RWPE2 (cell line): ENCODE measurements around the gene ATP10B.

Experiments
- ATAC-seq: fragments of 200-7000 bp; cut with Tn5 transposase; 3 replicates; pipeline ENCODE4 v1.9.1; 2021; ENCODE audit warnings: low read depth
- DNase-seq: peaks from one replicate; pipeline ENCODE4 v3.0.0-alpha.2; 2020; ENCODE audit warnings: low spot score
- H3K27ac ChIP-seq: fragments of 450-650 bp; 2 replicates; pipeline ENCODE4 v1.5.1; 2017; ENCODE audit warnings: mild to moderate bottlenecking; ENCODE audit not compliant: poor library complexity, severe bottlenecking
- H3K27me3 ChIP-seq: fragments of 250-450 bp; sonication (Bioruptor Pico); 2 replicates; pipeline ENCODE4 v1.5.1; 2021; ENCODE audit warnings: mild to moderate bottlenecking, moderate library complexity; ENCODE audit not compliant: insufficient read depth, poor library complexity, severe bottlenecking
- H3K36me3 ChIP-seq: fragments of 250-450 bp; sonication (Bioruptor Pico); 2 replicates; pipeline ENCODE4 v1.5.1; 2020; ENCODE audit warnings: low read depth, mild to moderate bottlenecking, moderate library complexity
- H3K4me1 ChIP-seq: fragments of 250-450 bp; sonication (Bioruptor Pico); 2 replicates; pipeline ENCODE4 v1.5.1; 2021; ENCODE audit warnings: mild to moderate bottlenecking, moderate library complexity; ENCODE audit not compliant: insufficient read depth, poor library complexity, severe bottlenecking
- H3K4me3 ChIP-seq: fragments of 250-450 bp; sonication (Bioruptor Pico); 2 replicates; pipeline ENCODE4 v1.5.1; 2021; ENCODE audit warnings: mild to moderate bottlenecking, moderate library complexity; ENCODE audit not compliant: severe bottlenecking
- H3K9me3 ChIP-seq: fragments of 250-450 bp; sonication (Bioruptor Pico); 2 replicates; pipeline ENCODE4 v1.5.1; 2021; ENCODE audit warnings: mild to moderate bottlenecking, moderate library complexity; ENCODE audit not compliant: severe bottlenecking
- TF ChIP-seq, protein P1 (sequence below): fragments of 450-650 bp; IDR thresholded peaks from one replicate; pipeline ENCODE4 v1.5.1; 2017; ENCODE audit warnings: mild to moderate bottlenecking, moderate library complexity; ENCODE audit not compliant: poor library complexity, severe bottlenecking

Gene ATP10B

DNA sequence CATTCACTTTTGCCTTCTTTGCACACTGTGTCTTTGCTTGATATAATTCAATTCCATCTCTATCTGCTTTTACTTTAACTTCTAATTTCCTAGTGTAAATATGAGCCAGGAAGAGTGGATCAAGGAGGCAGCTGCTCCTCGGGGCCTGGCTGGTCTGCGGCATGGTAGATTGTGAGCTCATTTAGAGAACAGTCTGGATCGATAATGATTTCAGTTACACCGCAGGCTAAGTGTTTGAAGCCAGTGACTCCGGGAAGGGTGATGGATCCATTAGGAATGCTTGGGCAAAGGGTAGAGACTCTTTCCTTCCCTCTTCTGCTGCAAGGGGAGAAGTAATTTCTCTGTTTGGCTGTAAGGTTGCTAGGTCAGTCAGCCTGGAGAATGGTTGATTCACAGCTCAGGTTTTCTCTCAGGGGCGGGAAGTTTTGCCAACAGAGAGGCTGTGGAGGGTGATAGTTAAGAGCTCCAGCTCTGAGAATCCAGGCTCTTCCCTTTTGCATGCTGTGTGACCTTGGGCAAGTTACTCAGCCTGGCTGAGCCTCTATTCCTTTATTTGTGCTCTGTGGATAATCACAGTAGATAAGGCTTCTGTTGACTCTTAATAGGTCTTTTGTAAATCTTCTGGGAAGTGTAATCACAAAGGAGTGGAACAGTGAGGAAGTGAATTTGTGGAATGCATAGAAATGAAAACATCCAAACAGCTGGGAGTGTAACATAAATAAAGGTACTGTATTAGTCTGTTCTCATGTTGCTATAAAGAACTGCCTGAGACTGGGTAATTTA is 331.2 kb downstream of the ATP10B start:
- Histone ChIP-seq H3K9me3 (no peaks in the 10 kb centered on the region), H3K4me1 (no peaks in the 10 kb centered on the region), H3K27ac (no peak overlapping the region), H3K4me3 (no peak overlapping the region), H3K36me3 (no peaks in the 10 kb centered on the region), H3K27me3 (no peaks in the 10 kb centered on the region)
- ATAC-seq, result no peak
- DNase-seq, result no peak
- TF ChIP-seq, protein P1, sequence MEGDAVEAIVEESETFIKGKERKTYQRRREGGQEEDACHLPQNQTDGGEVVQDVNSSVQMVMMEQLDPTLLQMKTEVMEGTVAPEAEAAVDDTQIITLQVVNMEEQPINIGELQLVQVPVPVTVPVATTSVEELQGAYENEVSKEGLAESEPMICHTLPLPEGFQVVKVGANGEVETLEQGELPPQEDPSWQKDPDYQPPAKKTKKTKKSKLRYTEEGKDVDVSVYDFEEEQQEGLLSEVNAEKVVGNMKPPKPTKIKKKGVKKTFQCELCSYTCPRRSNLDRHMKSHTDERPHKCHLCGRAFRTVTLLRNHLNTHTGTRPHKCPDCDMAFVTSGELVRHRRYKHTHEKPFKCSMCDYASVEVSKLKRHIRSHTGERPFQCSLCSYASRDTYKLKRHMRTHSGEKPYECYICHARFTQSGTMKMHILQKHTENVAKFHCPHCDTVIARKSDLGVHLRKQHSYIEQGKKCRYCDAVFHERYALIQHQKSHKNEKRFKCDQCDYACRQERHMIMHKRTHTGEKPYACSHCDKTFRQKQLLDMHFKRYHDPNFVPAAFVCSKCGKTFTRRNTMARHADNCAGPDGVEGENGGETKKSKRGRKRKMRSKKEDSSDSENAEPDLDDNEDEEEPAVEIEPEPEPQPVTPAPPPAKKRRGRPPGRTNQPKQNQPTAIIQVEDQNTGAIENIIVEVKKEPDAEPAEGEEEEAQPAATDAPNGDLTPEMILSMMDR, result no peak

DNA sequence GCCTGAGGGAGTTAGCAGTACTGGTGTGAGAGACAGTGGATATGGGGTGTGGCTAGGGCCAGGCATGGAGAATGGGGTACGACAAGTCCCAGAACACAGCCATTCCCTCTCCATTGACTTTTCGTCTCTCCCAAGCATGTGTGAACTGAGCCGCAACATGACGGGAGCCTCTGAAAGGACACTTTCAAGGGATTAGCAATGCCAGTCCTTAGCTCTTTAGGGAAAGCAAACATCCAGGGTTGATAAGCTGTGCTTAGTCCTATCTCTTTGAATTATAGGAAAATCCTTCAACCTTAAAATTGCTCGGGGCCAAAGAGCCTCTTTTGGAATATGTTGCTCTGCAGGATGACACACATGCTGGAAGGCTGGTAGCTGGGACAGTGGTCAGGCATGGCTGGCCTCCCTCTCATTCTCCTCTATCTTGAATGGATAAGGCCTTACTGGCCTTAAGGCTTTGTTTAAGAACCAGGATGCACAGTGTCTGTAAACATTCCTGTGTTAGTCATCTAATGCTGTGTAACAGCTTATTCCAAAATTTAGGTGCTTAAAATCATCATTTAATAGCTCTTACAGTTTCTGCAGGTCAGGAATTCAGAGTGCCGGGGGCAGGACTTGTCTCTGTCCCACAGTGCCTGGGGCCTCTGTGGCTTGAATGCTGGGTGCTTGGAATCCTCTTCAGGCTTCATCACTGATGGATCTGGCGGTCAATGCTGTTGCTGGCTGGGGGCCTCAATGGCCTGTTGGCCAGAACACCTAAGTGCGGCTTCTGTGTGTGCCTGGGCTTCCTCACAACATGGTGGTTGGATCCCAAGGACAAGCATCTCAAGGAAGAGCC is 335.1 kb downstream of the ATP10B start:
- H3K4me3 ChIP-seq, result no peak overlapping the region
- no peak overlapping the region for H3K27ac ChIP-seq
- DNase-seq (no peak), ATAC-seq (peak; percentile 61)
- H3K27me3 ChIP-seq, result peaks cover 3% of the 10 kb centered on the region
- H3K36me3 ChIP-seq, result no peaks in the 10 kb centered on the region
- no peaks in the 10 kb centered on the region for H3K9me3 ChIP-seq
- H3K4me1 ChIP-seq, result no peaks in the 10 kb centered on the region
- TF ChIP-seq, protein P1, result no peak

DNA sequence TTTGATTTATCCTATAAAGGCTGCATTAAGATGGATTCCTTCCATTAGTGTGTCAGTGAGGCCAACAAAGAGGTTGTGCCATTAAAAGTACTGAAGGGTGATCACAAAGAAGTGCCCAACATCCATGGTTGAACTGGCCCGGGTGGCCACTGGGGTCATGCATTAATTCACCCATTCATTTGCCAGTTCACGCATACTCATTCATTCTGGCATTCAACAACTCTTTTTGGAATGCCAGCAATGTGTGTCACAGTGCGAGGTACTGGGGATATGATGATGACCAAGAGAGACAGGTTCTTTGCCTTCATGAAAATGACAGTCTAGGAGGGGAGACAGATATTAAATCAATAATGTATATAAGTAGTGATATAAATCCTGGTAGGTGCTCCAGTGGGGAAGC is 337.1 kb downstream of the ATP10B start:
- no peak for ATAC-seq

DNA sequence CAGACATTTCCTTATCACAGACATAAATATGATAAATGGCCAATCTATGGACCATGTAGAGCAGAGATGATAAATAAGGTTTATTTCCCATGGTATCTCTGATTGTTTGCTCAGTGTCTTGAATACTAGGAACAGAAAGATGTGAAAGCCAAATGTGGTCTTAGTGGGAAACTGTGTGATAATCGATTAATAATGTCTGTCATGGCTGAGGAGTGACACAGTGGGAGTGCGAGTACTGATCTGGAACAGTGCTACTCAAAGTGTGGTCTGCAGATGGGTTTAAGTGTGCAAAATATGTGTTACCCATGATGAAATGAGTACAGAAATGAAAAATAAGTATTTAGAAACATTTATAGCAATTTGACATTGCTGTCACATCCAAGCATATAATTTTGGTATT is 337.8 kb downstream of the ATP10B start:
- Histone ChIP-seq H3K36me3 (no peaks in the 10 kb centered on the region), H3K27me3 (peaks cover 3% of the 10 kb centered on the region), H3K4me3 (no peak overlapping the region), H3K4me1 (no peaks in the 10 kb centered on the region), H3K27ac (no peak overlapping the region), H3K9me3 (no peaks in the 10 kb centered on the region)
- ATAC-seq, result no peak
- TF ChIP-seq, protein P1, result no peak
- no peak for DNase-seq

More for the DNA sequence above, 337.1 kb downstream of the ATP10B start:
- DNase-seq, result no peak
- TF ChIP-seq, protein P1, result no peak
- H3K27ac ChIP-seq, result no peak overlapping the region
- no peaks in the 10 kb centered on the region for H3K9me3 ChIP-seq
- no peaks in the 10 kb centered on the region for H3K4me1 ChIP-seq
- peaks cover 3% of the 10 kb centered on the region for H3K27me3 ChIP-seq
- no peak overlapping the region for H3K4me3 ChIP-seq
- H3K36me3 ChIP-seq, result no peaks in the 10 kb centered on the region

DNA sequence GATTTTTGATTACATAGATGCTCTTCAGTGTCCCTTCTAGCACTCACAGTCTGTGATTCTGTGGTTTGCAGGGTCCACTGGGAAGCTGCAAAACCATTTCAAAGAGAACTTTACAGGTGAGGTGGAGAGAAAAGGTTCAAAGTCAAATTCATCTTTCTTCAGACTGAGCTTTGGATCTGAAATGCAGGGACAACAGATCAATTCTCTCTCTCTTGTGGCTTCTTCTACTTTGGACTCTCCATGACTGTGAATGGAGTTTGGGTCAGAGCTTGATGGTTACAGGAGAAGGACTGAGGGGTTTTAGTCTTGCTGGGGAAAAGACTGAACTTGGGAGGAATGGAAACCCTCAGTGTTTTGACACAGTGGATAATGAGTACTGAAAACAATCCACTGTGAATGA is 338.5 kb downstream of the ATP10B start:
- Histone ChIP-seq H3K27ac (no peak overlapping the region), H3K4me1 (no peaks in the 10 kb centered on the region), H3K9me3 (no peaks in the 10 kb centered on the region), H3K27me3 (peaks cover 3% of the 10 kb centered on the region), H3K4me3 (no peak overlapping the region), H3K36me3 (no peaks in the 10 kb centered on the region)
- DNase-seq (no peak), ATAC-seq (no peak)
- TF ChIP-seq, protein P1, result no peak
